ENCODE data around the gene EFNA5.

The EFNA5 gene

DNA sequence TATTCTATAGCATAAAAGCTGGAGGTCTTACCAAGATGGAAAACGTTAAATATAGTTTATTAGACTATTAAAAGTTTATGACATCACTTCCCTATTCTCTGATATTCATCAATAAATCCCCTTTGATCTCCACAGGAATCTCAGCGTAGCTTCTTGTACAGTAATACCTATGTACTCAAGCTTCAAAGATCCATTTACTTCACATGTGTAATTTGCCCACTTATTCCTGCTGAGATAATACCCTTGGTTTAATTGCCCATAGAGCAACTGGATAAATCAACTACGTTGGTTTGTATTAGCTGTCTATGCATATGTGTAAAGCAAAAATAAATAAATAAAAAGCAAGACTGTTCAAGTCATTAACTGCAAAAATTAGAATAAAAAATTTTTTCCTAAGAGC is 219.7 kb downstream of the EFNA5 start:
- no peak for DNase-seq (ENCODE audit: low read depth, low spot score)
- Histone ChIP-seq H3K27me3 (ENCODE audit: control insufficient read depth, insufficient read depth, low read length) (no peaks in the 10 kb centered on the region), H3K9me3 (ENCODE audit: control insufficient read depth, insufficient read depth, low read length) (no peaks in the 10 kb centered on the region)

DNA sequence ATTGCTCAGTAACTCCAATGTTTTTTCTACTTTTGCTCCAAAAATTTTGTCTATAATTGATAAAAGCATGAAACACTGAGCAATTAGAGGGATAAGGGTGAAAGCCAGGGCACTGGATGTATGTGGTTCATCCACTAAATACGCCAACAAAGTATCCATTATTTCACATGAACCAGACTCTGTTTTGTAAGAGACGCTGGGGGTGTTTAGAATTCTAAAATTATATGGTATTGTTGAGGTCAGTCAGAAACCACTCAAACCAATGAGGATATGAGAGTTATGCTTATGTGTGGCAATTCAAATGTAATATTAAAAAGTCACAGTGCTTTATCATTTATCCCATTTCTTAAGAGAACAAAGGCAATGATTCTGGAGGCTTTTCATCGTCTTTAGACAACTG is 220.2 kb downstream of the EFNA5 start:
- H3K9me3 ChIP-seq (ENCODE audit: control insufficient read depth, insufficient read depth, low read length) = no peaks in the 10 kb centered on the region
- DNase-seq (ENCODE audit: low read depth, low spot score) = no peak
- H3K36me3 ChIP-seq (ENCODE audit: control insufficient read depth, insufficient read depth, low read length) = no peaks in the 10 kb centered on the region
- WGBS (ENCODE audit: insufficient coverage, insufficient read length) = no CpG with 5 or more reads among the region's 3 CpGs
- no peaks in the 10 kb centered on the region for H3K4me1 ChIP-seq (ENCODE audit: control insufficient read depth, insufficient read depth, low read length)
- no peak overlapping the region for H3K27ac ChIP-seq (ENCODE audit: low read length)
- H3K4me3 ChIP-seq (ENCODE audit: low read length) = no peak overlapping the region
- no peaks in the 10 kb centered on the region for H3K27me3 ChIP-seq (ENCODE audit: control insufficient read depth, insufficient read depth, low read length)

More for the DNA sequence above, 219.7 kb downstream of the EFNA5 start:
- no peaks in the 10 kb centered on the region for H3K4me1 ChIP-seq (ENCODE audit: control insufficient read depth, insufficient read depth, low read length)
- no peak overlapping the region for H3K4me3 ChIP-seq (ENCODE audit: low read length)
- H3K36me3 ChIP-seq (ENCODE audit: control insufficient read depth, insufficient read depth, low read length) = no peaks in the 10 kb centered on the region
- no CpG with 5 or more reads among the region's 3 CpGs for WGBS (ENCODE audit: insufficient coverage, insufficient read length)
- no peak overlapping the region for H3K27ac ChIP-seq (ENCODE audit: low read length)

- Histone ChIP-seq H3K4me3 (ENCODE audit: low read length) (no peak overlapping the region), H3K36me3 (ENCODE audit: control insufficient read depth, insufficient read depth, low read length) (no peaks in the 10 kb centered on the region), H3K9me3 (ENCODE audit: control insufficient read depth, insufficient read depth, low read length) (no peaks in the 10 kb centered on the region), H3K27ac (ENCODE audit: low read length) (no peak overlapping the region), H3K27me3 (ENCODE audit: control insufficient read depth, insufficient read depth, low read length) (no peaks in the 10 kb centered on the region), H3K4me1 (ENCODE audit: control insufficient read depth, insufficient read depth, low read length) (no peaks in the 10 kb centered on the region)
- DNase-seq (ENCODE audit: low read depth, low spot score) = no peak
- no CpG with 5 or more reads among the region's 3 CpGs for WGBS (ENCODE audit: insufficient coverage, insufficient read length)
These were observed 221.4 kb downstream of the EFNA5 start for GRCh38 chr5:107449369-107449768.

DNA sequence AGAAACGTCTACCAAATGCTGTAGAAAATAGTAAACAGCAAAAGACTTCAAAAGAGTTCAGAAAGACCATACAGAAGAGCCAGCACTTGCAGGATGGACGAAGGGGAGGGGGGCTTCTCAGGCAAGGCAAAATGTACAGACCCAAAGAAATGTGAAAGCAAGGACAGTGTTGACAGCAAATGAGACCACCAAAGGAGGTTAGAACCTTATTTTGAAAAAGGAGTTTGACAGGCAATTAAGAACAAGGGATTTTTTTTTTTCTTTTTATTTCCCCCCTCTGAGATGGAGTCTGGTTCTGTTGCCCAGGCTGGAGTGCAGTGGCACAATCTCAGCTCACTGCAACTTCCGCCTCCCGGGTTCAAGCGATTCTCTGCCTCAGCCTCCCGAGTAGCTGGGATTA is 223.2 kb downstream of the EFNA5 start:
- Histone ChIP-seq H3K4me3 (ENCODE audit: low read length) (no peak overlapping the region), H3K36me3 (ENCODE audit: control insufficient read depth, insufficient read depth, low read length) (no peaks in the 10 kb centered on the region), H3K27ac (ENCODE audit: low read length) (no peak overlapping the region), H3K4me1 (ENCODE audit: control insufficient read depth, insufficient read depth, low read length) (no peaks in the 10 kb centered on the region), H3K9me3 (ENCODE audit: control insufficient read depth, insufficient read depth, low read length) (no peaks in the 10 kb centered on the region), H3K27me3 (ENCODE audit: control insufficient read depth, insufficient read depth, low read length) (no peaks in the 10 kb centered on the region)
- WGBS (ENCODE audit: insufficient coverage, insufficient read length) = no CpG with 5 or more reads among the region's 6 CpGs
- no peak for DNase-seq (ENCODE audit: low read depth, low spot score)

DNA sequence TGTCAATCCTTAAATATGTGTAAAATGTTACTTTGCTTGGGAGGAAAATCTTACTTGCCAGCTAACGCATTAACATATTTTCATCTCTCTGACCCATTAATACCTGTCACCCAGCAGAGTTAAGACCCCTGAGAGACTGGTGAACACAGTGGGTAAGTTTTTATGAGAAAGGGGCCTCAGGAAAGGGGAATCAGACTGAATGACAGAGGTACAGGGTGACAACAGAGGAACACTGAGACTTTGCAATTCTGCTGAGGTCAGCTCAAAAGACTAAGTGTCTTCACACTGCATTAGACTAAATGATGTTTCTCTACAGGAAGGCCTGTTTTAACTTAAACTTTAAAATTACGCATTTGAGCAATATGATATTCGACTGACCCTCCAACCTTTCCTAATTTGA is 223.8 kb downstream of the EFNA5 start:
- H3K36me3 ChIP-seq (ENCODE audit: control insufficient read depth, insufficient read depth, low read length) = no peaks in the 10 kb centered on the region
- no peak for DNase-seq (ENCODE audit: low read depth, low spot score)
- WGBS (ENCODE audit: insufficient coverage, insufficient read length) = no CpG with 5 or more reads among the region's 3 CpGs
- no peak overlapping the region for H3K27ac ChIP-seq (ENCODE audit: low read length)
- H3K4me1 ChIP-seq (ENCODE audit: control insufficient read depth, insufficient read depth, low read length) = no peaks in the 10 kb centered on the region
- H3K4me3 ChIP-seq (ENCODE audit: low read length) = no peak overlapping the region
- H3K27me3 ChIP-seq (ENCODE audit: control insufficient read depth, insufficient read depth, low read length) = no peaks in the 10 kb centered on the region
- no peaks in the 10 kb centered on the region for H3K9me3 ChIP-seq (ENCODE audit: control insufficient read depth, insufficient read depth, low read length)

DNA sequence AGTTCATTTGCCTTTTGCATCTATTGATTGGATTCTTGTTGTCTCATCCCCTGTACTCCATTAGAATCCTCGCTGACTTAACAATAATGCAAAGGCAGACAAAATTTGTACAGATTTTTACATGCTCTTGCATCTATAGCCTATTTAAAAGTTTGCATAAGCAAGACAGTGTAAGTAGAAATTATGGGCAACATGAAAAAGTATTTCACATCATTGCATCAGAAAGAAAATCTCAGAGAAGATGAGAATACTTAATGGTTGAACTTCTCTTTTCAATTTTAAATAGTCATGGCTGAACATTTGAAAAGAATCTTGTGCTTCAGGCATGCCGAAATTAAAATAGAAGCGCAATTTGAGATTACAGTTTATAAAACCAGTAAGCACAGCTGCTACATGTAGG is 226.4 kb downstream of the EFNA5 start:
- no CpG with 5 or more reads among the region's 3 CpGs for WGBS (ENCODE audit: insufficient coverage, insufficient read length)
- Histone ChIP-seq H3K36me3 (ENCODE audit: control insufficient read depth, insufficient read depth, low read length) (no peaks in the 10 kb centered on the region), H3K4me1 (ENCODE audit: control insufficient read depth, insufficient read depth, low read length) (no peaks in the 10 kb centered on the region), H3K9me3 (ENCODE audit: control insufficient read depth, insufficient read depth, low read length) (no peaks in the 10 kb centered on the region), H3K4me3 (ENCODE audit: low read length) (no peak overlapping the region), H3K27me3 (ENCODE audit: control insufficient read depth, insufficient read depth, low read length) (no peaks in the 10 kb centered on the region), H3K27ac (ENCODE audit: low read length) (no peak overlapping the region)
- no peak for DNase-seq (ENCODE audit: low read depth, low spot score)

- Histone ChIP-seq H3K27ac (ENCODE audit: low read length) (no peak overlapping the region), H3K4me1 (ENCODE audit: control insufficient read depth, insufficient read depth, low read length) (no peaks in the 10 kb centered on the region), H3K36me3 (ENCODE audit: control insufficient read depth, insufficient read depth, low read length) (no peaks in the 10 kb centered on the region), H3K9me3 (ENCODE audit: control insufficient read depth, insufficient read depth, low read length) (no peaks in the 10 kb centered on the region), H3K27me3 (ENCODE audit: control insufficient read depth, insufficient read depth, low read length) (no peaks in the 10 kb centered on the region), H3K4me3 (ENCODE audit: low read length) (no peak overlapping the region)
- DNase-seq (ENCODE audit: low read depth, low spot score) = no peak
- no CpG with 5 or more reads among the region's 3 CpGs for WGBS (ENCODE audit: insufficient coverage, insufficient read length)
These were observed 226.8 kb downstream of the EFNA5 start for GRCh38 chr5:107443897-107444296.

DNA sequence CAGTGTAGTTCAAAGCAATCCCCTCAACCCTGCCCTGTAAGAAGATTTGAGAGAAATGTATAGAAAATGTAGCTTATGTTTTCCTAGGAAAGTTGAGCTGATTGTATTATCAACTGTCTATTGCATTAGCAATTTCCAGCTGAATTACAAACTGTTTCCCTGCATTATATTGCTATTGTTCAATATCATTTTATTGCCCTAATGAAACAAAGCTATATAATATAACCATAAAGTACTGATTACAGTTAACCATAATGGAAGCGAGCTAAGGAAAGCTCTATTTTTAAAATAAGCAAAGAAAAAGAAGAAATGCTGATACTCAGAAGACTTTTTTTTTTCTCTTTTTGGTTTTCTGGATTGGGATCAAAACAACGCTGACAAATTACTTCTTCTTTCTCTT is 228.3 kb downstream of the EFNA5 start:
- no peaks in the 10 kb centered on the region for H3K36me3 ChIP-seq (ENCODE audit: control insufficient read depth, insufficient read depth, low read length)
- no CpG with 5 or more reads among the region's 2 CpGs for WGBS (ENCODE audit: insufficient coverage, insufficient read length)
- no peaks in the 10 kb centered on the region for H3K4me1 ChIP-seq (ENCODE audit: control insufficient read depth, insufficient read depth, low read length)
- H3K4me3 ChIP-seq (ENCODE audit: low read length) = no peak overlapping the region
- H3K9me3 ChIP-seq (ENCODE audit: control insufficient read depth, insufficient read depth, low read length) = no peaks in the 10 kb centered on the region
- H3K27ac ChIP-seq (ENCODE audit: low read length) = no peak overlapping the region
- no peaks in the 10 kb centered on the region for H3K27me3 ChIP-seq (ENCODE audit: control insufficient read depth, insufficient read depth, low read length)
- no peak for DNase-seq (ENCODE audit: low read depth, low spot score)

DNA sequence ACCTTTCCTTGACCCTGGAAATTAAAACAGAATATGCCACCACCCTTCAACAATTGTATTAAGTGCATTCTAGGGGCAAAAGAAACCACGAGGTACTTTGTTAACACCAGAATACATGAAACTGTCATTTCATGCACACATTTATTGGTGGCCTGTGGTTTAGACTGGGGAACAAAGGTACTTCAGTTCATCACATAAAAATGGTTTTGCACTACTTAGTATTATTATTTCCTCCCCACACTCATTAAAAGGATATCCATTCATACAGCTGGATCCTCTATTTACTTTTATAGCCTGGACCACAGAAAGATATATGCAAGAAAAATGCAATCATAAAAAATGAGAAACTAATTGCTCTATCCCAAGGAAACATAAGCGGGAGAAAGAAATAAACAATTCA is 230.9 kb downstream of the EFNA5 start:
- no peaks in the 10 kb centered on the region for H3K36me3 ChIP-seq (ENCODE audit: control insufficient read depth, insufficient read depth, low read length)
- no peaks in the 10 kb centered on the region for H3K27me3 ChIP-seq (ENCODE audit: control insufficient read depth, insufficient read depth, low read length)
- no peaks in the 10 kb centered on the region for H3K4me1 ChIP-seq (ENCODE audit: control insufficient read depth, insufficient read depth, low read length)
- WGBS (ENCODE audit: insufficient coverage, insufficient read length) = no CpG with 5 or more reads among the region's 2 CpGs
- no peak overlapping the region for H3K27ac ChIP-seq (ENCODE audit: low read length)
- H3K4me3 ChIP-seq (ENCODE audit: low read length) = no peak overlapping the region
- no peaks in the 10 kb centered on the region for H3K9me3 ChIP-seq (ENCODE audit: control insufficient read depth, insufficient read depth, low read length)
- no peak for DNase-seq (ENCODE audit: low read depth, low spot score)

DNA sequence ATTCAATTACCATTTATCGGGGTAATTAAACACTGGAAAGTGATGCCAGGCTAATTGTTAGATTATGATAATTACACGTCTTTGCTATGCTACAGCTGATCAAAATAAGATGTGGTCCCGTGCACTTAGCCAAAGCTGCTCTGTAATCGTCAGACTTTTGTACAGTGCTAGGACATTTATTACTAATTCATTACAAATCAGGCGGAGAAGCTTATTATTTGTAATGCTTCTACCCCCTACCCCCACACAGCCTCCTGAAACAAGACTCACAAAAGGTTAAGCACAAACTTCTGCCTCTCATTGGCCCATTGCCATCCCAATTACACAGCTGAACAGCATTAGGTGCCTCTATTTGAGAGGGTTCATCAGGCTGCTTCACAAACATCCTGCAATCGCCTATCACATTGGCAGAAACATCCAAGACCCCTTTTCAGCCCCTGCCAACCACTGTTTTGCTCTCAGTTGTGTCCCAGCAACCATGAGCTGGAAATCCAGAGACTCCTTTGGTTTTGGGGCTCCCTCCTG is 232.7 kb downstream of the EFNA5 start:
- no peaks in the 10 kb centered on the region for H3K36me3 ChIP-seq (ENCODE audit: control insufficient read depth, insufficient read depth, low read length)
- no peak overlapping the region for H3K27ac ChIP-seq (ENCODE audit: low read length)
- no peaks in the 10 kb centered on the region for H3K9me3 ChIP-seq (ENCODE audit: control insufficient read depth, insufficient read depth, low read length)
- WGBS (ENCODE audit: insufficient coverage, insufficient read length) = no CpG with 5 or more reads among the region's 6 CpGs
- no peak overlapping the region for H3K4me3 ChIP-seq (ENCODE audit: low read length)
- no peaks in the 10 kb centered on the region for H3K27me3 ChIP-seq (ENCODE audit: control insufficient read depth, insufficient read depth, low read length)
- no peaks in the 10 kb centered on the region for H3K4me1 ChIP-seq (ENCODE audit: control insufficient read depth, insufficient read depth, low read length)
- DNase-seq (ENCODE audit: low read depth, low spot score) = no peak

DNA sequence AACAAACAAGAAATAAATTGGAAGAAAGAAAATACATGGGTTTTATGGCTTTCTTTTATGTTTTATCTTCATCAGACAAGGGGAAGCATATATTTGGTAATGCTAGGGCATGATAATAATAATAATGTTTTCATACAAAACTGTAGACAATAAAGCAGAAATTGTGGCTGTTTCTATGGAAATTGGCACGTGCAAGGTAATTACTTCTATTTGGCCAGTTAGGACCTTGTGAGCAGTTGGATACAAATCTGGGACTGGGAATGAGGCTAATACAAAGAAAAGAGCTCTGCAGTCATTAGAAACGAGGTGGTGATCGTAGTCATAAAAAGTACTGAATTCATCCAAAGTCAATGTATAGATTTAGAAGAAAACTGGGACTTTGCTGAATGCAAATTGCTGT is 233.6 kb downstream of the EFNA5 start:
- no peak overlapping the region for H3K4me3 ChIP-seq (ENCODE audit: low read length)
- no CpG with 5 or more reads among the region's 3 CpGs for WGBS (ENCODE audit: insufficient coverage, insufficient read length)
- H3K4me1 ChIP-seq (ENCODE audit: control insufficient read depth, insufficient read depth, low read length) = no peaks in the 10 kb centered on the region
- H3K27me3 ChIP-seq (ENCODE audit: control insufficient read depth, insufficient read depth, low read length) = no peaks in the 10 kb centered on the region
- no peak for DNase-seq (ENCODE audit: low read depth, low spot score)
- H3K27ac ChIP-seq (ENCODE audit: low read length) = no peak overlapping the region
- H3K9me3 ChIP-seq (ENCODE audit: control insufficient read depth, insufficient read depth, low read length) = no peaks in the 10 kb centered on the region
- H3K36me3 ChIP-seq (ENCODE audit: control insufficient read depth, insufficient read depth, low read length) = no peaks in the 10 kb centered on the region
